Stimulated activated naive CD8-positive, alpha-beta T cell treated with anti-CD3 and anti-CD28 coated beads, Interleukin-15, amount 100 ng/mL, for 72 hours (primary cell): Measurements from ENCODE around the gene ZC3H7B.
"Not testable (repeated sequence)": the region's sequence is repeated elsewhere in the genome, so short reads cannot be mapped to it uniquely, and the experiment has no call there.

Experiments
- ATAC-seq: fragments of 150-1000 bp; cut with Tn5 transposase; 2 replicates; pipeline ENCODE4 v1.10.0; 2021; ENCODE audit warnings: mild to moderate bottlenecking, moderate library complexity
- DNase-seq, 2 donors: peaks; one replicate each; pipeline ENCODE4 v3.0.0; 2021 to 2022
- H3K27ac Mint-ChIP-seq, 2 donors: one replicate each; pipeline ENCODE4 v1.8.0; 2022; ENCODE audit warnings: mild to moderate bottlenecking in 2 of 2, mixed read lengths in 2 of 2, moderate library complexity in 2 of 2
- H3K27me3 Mint-ChIP-seq: one replicate; pipeline ENCODE4 v1.8.0; 2022; ENCODE audit warnings: mixed read lengths
- H3K4me1 Mint-ChIP-seq: one replicate; pipeline ENCODE4 v1.8.0; 2022; ENCODE audit warnings: mild to moderate bottlenecking, mixed read lengths
- H3K4me3 Mint-ChIP-seq, 2 donors: one replicate each; pipeline ENCODE4 v1.8.0; 2022; ENCODE audit warnings: mild to moderate bottlenecking in 2 of 2, mixed read lengths in 2 of 2, moderate library complexity in 1 of 2
- H3K9me3 Mint-ChIP-seq, 2 donors: one replicate each; pipeline ENCODE4 v1.8.0; 2022; ENCODE audit warnings: mixed read lengths in 2 of 2

Gene ZC3H7B

GRCh38 chr22:41301085-41302020 is at the start of gene ZC3H7B:
TSS of gene ZC3H7B (plus strand) at chr22:41301525. CDS start at chr22:41320661, 19,136 bp downstream.
- H3K9me3 Mint-ChIP-seq: no peaks in the 10 kb centered on the region
- peaks cover 39% of the 10 kb centered on the region for H3K4me1 Mint-ChIP-seq
- ATAC-seq: peak; percentile 98
- peak within 1 kb of the TSS; percentile 74 to 85 for H3K4me3 Mint-ChIP-seq
- H3K27me3 Mint-ChIP-seq: no peaks in the 10 kb centered on the region
- DNase-seq: peak; percentile 80 to 88
- H3K27ac Mint-ChIP-seq: peak within 1 kb of the TSS; percentile 89 to 90

- no peak overlapping the region for H3K27ac Mint-ChIP-seq
- ATAC-seq: no peak
- DNase-seq: no peak
- no peaks in the 10 kb centered on the region for H3K27me3 Mint-ChIP-seq
- H3K4me1 Mint-ChIP-seq: no peaks in the 10 kb centered on the region
- no peaks in the 10 kb centered on the region for H3K9me3 Mint-ChIP-seq
- H3K4me3 Mint-ChIP-seq: no peak overlapping the region
Observed at GRCh38 chr22:41252365-41252764, 49.0 kb upstream of the ZC3H7B start.

- ATAC-seq: no peak
- H3K9me3 Mint-ChIP-seq: no peaks in the 10 kb centered on the region
- no peak for DNase-seq
- no peaks in the 10 kb centered on the region for H3K4me1 Mint-ChIP-seq
- H3K4me3 Mint-ChIP-seq: no peak overlapping the region
- peak overlapping the region in 1 of 2 donors; percentile 27 for H3K27ac Mint-ChIP-seq
- no peaks in the 10 kb centered on the region for H3K27me3 Mint-ChIP-seq
Observed at GRCh38 chr22:41254230-41254629, 47.1 kb upstream of the ZC3H7B start.

- H3K9me3 Mint-ChIP-seq: no peaks in the 10 kb centered on the region
- no peaks in the 10 kb centered on the region for H3K4me1 Mint-ChIP-seq
- ATAC-seq: no peak
- no peak overlapping the region for H3K4me3 Mint-ChIP-seq
- no peaks in the 10 kb centered on the region for H3K27me3 Mint-ChIP-seq
- H3K27ac Mint-ChIP-seq: peak overlapping the region; percentile 69 to 85
- DNase-seq: no peak
Observed at GRCh38 chr22:41256254-41257253, 44.8 kb upstream of the ZC3H7B start.

GRCh38 chr22:41257696-41258095 is 43.6 kb upstream of the ZC3H7B start:
- ATAC-seq: peak; percentile 12
- H3K27ac Mint-ChIP-seq: peak overlapping the region in 1 of 2 donors; percentile 85
- H3K4me3 Mint-ChIP-seq: no peak overlapping the region
- H3K27me3 Mint-ChIP-seq: no peaks in the 10 kb centered on the region
- no peaks in the 10 kb centered on the region for H3K9me3 Mint-ChIP-seq
- H3K4me1 Mint-ChIP-seq: no peaks in the 10 kb centered on the region
- no peak for DNase-seq

GRCh38 chr22:41259756-41260155 is 41.6 kb upstream of the ZC3H7B start:
- ATAC-seq, H3K27me3 Mint-ChIP-seq, H3K9me3 Mint-ChIP-seq, H3K4me1 Mint-ChIP-seq, H3K4me3 Mint-ChIP-seq, DNase-seq, H3K27ac Mint-ChIP-seq: not testable (repeated sequence)

GRCh38 chr22:41260871-41261270 is 40.5 kb upstream of the ZC3H7B start:
- DNase-seq (no peak), ATAC-seq (no peak)
- peaks cover 8% of the 10 kb centered on the region for H3K4me1 Mint-ChIP-seq
- H3K9me3 Mint-ChIP-seq: no peaks in the 10 kb centered on the region
- H3K27ac Mint-ChIP-seq: no peak overlapping the region
- H3K4me3 Mint-ChIP-seq: no peak overlapping the region
- no peaks in the 10 kb centered on the region for H3K27me3 Mint-ChIP-seq

- H3K27ac Mint-ChIP-seq: no peak overlapping the region
- no peaks in the 10 kb centered on the region for H3K27me3 Mint-ChIP-seq
- H3K9me3 Mint-ChIP-seq: no peaks in the 10 kb centered on the region
- ATAC-seq: no peak
- H3K4me1 Mint-ChIP-seq: peaks cover 8% of the 10 kb centered on the region
- H3K4me3 Mint-ChIP-seq: no peak overlapping the region
- DNase-seq: no peak
Observed at GRCh38 chr22:41261541-41262249, 39.6 kb upstream of the ZC3H7B start.

GRCh38 chr22:41262250-41262765 is 39.0 kb upstream of the ZC3H7B start:
- Mint-ChIP-seq H3K27ac (peak overlapping the region in 1 of 2 donors; percentile 48), H3K9me3 (no peaks in the 10 kb centered on the region), H3K27me3 (no peaks in the 10 kb centered on the region), H3K4me1 (peaks cover 8% of the 10 kb centered on the region), H3K4me3 (no peak overlapping the region)
- ATAC-seq (no peak), DNase-seq (no peak)

GRCh38 chr22:41263704-41264103 is 37.6 kb upstream of the ZC3H7B start:
- Mint-ChIP-seq H3K27me3 (no peaks in the 10 kb centered on the region), H3K9me3 (no peaks in the 10 kb centered on the region), H3K27ac (peak overlapping the region in 1 of 2 donors; percentile 80), H3K4me3 (no peak overlapping the region), H3K4me1 (peaks cover 8% of the 10 kb centered on the region)
- no peak for DNase-seq
- no peak for ATAC-seq

GRCh38 chr22:41264408-41264941 is 36.9 kb upstream of the ZC3H7B start:
- DNase-seq (no peak), ATAC-seq (no peak)
- peak overlapping the region; percentile 66 to 87 for H3K27ac Mint-ChIP-seq
- no peaks in the 10 kb centered on the region for H3K27me3 Mint-ChIP-seq
- no peak overlapping the region for H3K4me3 Mint-ChIP-seq
- peaks cover 8% of the 10 kb centered on the region for H3K4me1 Mint-ChIP-seq
- no peaks in the 10 kb centered on the region for H3K9me3 Mint-ChIP-seq

GRCh38 chr22:41267958-41268357 is 33.4 kb upstream of the ZC3H7B start:
- no peak for DNase-seq
- no peak overlapping the region for H3K4me3 Mint-ChIP-seq
- no peak overlapping the region for H3K27ac Mint-ChIP-seq
- H3K27me3 Mint-ChIP-seq: no peaks in the 10 kb centered on the region
- ATAC-seq: no peak
- no peaks in the 10 kb centered on the region for H3K9me3 Mint-ChIP-seq
- H3K4me1 Mint-ChIP-seq: peaks cover 8% of the 10 kb centered on the region

- Mint-ChIP-seq H3K4me1 (no peaks in the 10 kb centered on the region), H3K9me3 (no peaks in the 10 kb centered on the region), H3K4me3 (no peak overlapping the region), H3K27me3 (no peaks in the 10 kb centered on the region), H3K27ac (no peak overlapping the region)
- DNase-seq: no peak
- ATAC-seq: peak; percentile 23
Observed at GRCh38 chr22:41271787-41272186, 29.5 kb upstream of the ZC3H7B start.

GRCh38 chr22:41273128-41273527 is 28.2 kb upstream of the ZC3H7B start:
- Mint-ChIP-seq H3K27ac (no peak overlapping the region), H3K27me3 (no peaks in the 10 kb centered on the region), H3K9me3 (no peaks in the 10 kb centered on the region), H3K4me3 (no peak overlapping the region), H3K4me1 (no peaks in the 10 kb centered on the region)
- DNase-seq: no peak
- no peak for ATAC-seq

GRCh38 chr22:41274856-41275255 is 26.5 kb upstream of the ZC3H7B start:
- Mint-ChIP-seq H3K27ac (peak overlapping the region in 1 of 2 donors; percentile 91), H3K4me3 (no peak overlapping the region), H3K27me3 (no peaks in the 10 kb centered on the region), H3K4me1 (no peaks in the 10 kb centered on the region), H3K9me3 (no peaks in the 10 kb centered on the region)
- DNase-seq (no peak), ATAC-seq (no peak)
